ENCODE measurements around the gene IQSEC1. TPM values are rescaled to one million over a fixed set of nuclear protein-coding genes. Genes with fewer than 3 reads are reported as not detected.

The IQSEC1 gene
- total RNA-seq, 1 donor from 2014 or later, result 81.2 TPM

GRCh38 chr3:12946251-12946648, 127.0 kb downstream of the IQSEC1 start:
- intact Hi-C loops (cut with DNase I), result no loop called here
- DNase-seq (ENCODE audit: missing footprints) (no peak), ATAC-seq (no peak)

- no peak for DNase-seq (ENCODE audit: missing footprints)
- intact Hi-C loops (cut with DNase I), result no loop called here
Measured at GRCh38 chr3:12944849-12945248, 128.4 kb downstream of the IQSEC1 start.

GRCh38 chr3:12944413-12944812, 128.8 kb downstream of the IQSEC1 start:
- no peak for DNase-seq (ENCODE audit: missing footprints)
- ATAC-seq, result peak; percentile 12
- intact Hi-C loops (cut with DNase I), result no loop called here

More at GRCh38 chr3:12944849-12945248, 128.4 kb downstream of the IQSEC1 start:
- ATAC-seq, result no peak

GRCh38 chr3:12943124-12944021, 129.9 kb downstream of the IQSEC1 start:
- intact Hi-C loops (cut with DNase I), result no loop called here
- ATAC-seq (peak; percentile 76), DNase-seq (ENCODE audit: missing footprints) (peak; percentile 64)

- intact Hi-C loops (cut with DNase I), result no loop called here
- no peak for DNase-seq (ENCODE audit: missing footprints)
- no peak for ATAC-seq
Measured at GRCh38 chr3:12941495-12942023, 131.7 kb downstream of the IQSEC1 start.

- DNase-seq (ENCODE audit: missing footprints) (no peak), ATAC-seq (no peak)
- intact Hi-C loops (cut with DNase I), result no loop called here
Measured at GRCh38 chr3:12940854-12941253, 132.4 kb downstream of the IQSEC1 start.

GRCh38 chr3:12939137-12939536, 134.1 kb downstream of the IQSEC1 start:
- DNase-seq (ENCODE audit: missing footprints) (no peak), ATAC-seq (no peak)
- intact Hi-C loops (cut with DNase I), result loop anchor here (2.0 kb wide), 1 partner anchor 28 kb away; no protein-coding TSS in a partner anchor

- intact Hi-C loops (cut with DNase I), result loop anchor here (2.0 kb wide), 1 partner anchor 29 kb away; no protein-coding TSS in a partner anchor
- DNase-seq (ENCODE audit: missing footprints) (no peak), ATAC-seq (peak; percentile 60)
Measured at GRCh38 chr3:12938258-12938711, 134.9 kb downstream of the IQSEC1 start.

GRCh38 chr3:12935861-12936830, 137.1 kb downstream of the IQSEC1 start:
- intact Hi-C loops (cut with DNase I), result no loop called here
- DNase-seq (ENCODE audit: missing footprints) (no peak), ATAC-seq (no peak)

GRCh38 chr3:12935023-12935860, 138.0 kb downstream of the IQSEC1 start:
- ATAC-seq (no peak), DNase-seq (ENCODE audit: missing footprints) (no peak)
- intact Hi-C loops (cut with DNase I), result no loop called here

GRCh38 chr3:12934431-12934830, 138.8 kb downstream of the IQSEC1 start:
- ATAC-seq (peak; percentile 46), DNase-seq (ENCODE audit: missing footprints) (no peak)
- intact Hi-C loops (cut with DNase I), result loop anchor here (5.0 kb wide), 1 partner anchor 58 kb away; no protein-coding TSS in a partner anchor

- intact Hi-C loops (cut with DNase I), result loop anchor here (5.0 kb wide), 1 partner anchor 58 kb away; no protein-coding TSS in a partner anchor
- no peak for ATAC-seq
Measured at GRCh38 chr3:12933901-12934300, 139.3 kb downstream of the IQSEC1 start.

GRCh38 chr3:12932754-12933153, 140.5 kb downstream of the IQSEC1 start:
- intact Hi-C loops (cut with DNase I), result loop anchor here (5.0 kb wide), 1 partner anchor 60 kb away; no protein-coding TSS in a partner anchor
- ATAC-seq (no peak), DNase-seq (ENCODE audit: missing footprints) (no peak)

More at GRCh38 chr3:12933901-12934300, 139.3 kb downstream of the IQSEC1 start:
- DNase-seq (ENCODE audit: missing footprints), result no peak

GRCh38 chr3:12932347-12932746, 140.9 kb downstream of the IQSEC1 start:
- ATAC-seq, result peak; percentile 53
- intact Hi-C loops (cut with DNase I), result loop anchor here (5.0 kb wide), 1 partner anchor 60 kb away; no protein-coding TSS in a partner anchor
- DNase-seq (ENCODE audit: missing footprints), result no peak

GRCh38 chr3:12931273-12931905, 141.8 kb downstream of the IQSEC1 start:
- DNase-seq (ENCODE audit: missing footprints), result no peak
- intact Hi-C loops (cut with DNase I), result loop anchor here (5.0 kb wide), 1 partner anchor 61 kb away; no protein-coding TSS in a partner anchor
- ATAC-seq, result peak; percentile 67

GRCh38 chr3:12929801-12930200, 143.4 kb downstream of the IQSEC1 start:
- DNase-seq (ENCODE audit: missing footprints) (no peak), ATAC-seq (no peak)
- intact Hi-C loops (cut with DNase I), result loop anchor here (5.0 kb wide), 1 partner anchor 62 kb away; no protein-coding TSS in a partner anchor

- intact Hi-C loops (cut with DNase I), result no loop called here
- ATAC-seq, result peak; percentile 65
Measured at GRCh38 chr3:12926660-12927059, 146.6 kb downstream of the IQSEC1 start.

More at GRCh38 chr3:12926660-12927059, 146.6 kb downstream of the IQSEC1 start:
- no peak for DNase-seq (ENCODE audit: missing footprints)
